ENCODE results near the gene CPN2.

Gene CPN2

DNA sequence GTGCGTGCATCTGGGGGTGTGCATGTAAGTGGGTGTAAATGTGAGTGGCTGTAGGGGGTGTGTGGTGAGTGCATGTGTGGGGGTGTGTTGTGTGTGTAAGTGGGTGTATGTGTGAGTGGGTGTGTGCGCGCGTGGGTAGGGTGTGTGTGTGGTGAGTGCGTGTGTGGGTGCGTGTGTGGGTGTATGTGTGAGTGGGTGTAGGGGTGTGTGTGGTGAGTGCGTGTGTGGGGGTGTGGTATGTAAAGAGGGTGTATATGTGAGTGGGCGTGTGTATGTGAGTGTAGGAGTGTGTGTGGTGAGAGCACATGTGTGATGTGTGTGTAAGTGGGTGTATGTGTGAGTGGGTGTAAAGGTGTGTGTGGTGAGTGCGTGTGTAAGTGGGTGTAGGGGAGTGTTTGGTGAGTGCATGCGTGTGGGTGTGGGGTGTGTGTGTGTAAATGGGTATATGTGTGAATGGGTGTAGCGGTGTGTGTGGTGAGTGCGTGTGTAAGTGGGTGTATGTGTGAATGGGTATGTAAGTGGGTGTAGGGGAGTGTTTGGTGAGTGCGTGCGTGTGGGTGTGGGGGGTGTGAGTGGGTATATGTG lies 916 bp upstream of the CPN2 start:
- no peak for DNase-seq

DNA sequence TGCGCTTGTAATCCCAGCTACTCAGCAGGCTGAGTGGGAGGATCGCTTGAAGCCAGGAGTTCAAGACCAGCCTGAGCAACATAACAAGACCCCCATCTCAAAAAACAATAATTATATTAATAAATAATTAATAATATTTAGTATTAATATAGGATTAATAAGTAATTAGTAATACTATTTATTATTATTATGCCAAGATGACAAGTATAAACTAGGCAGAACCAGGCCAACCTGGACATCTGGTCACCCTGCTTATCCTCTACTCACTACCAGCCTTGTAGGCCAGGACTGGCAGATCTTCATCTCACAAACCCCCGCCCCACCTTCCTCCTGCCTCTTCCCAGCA lies 429 bp downstream of the CPN2 start:
- DNase-seq: no peak

DNA sequence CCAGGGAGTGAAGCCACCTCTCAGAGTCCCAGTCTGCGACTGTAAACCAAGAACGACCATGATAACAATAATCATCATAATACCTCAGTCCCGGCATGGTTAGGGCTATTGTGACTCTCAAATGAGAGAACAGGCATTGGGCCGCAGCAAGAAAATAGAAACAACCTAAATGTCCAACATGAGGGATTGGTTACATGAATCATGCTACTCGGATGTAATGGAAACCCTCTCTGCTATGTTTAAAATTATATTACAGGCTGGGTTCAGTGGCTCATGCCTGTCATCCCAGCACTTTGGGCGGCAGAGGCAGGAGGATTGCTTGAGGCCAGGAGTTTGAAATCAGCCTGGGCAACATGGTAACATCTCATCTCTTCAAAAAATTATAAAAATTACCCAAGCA lies 2.8 kb downstream of the CPN2 start:
- DNase-seq: no peak

DNA sequence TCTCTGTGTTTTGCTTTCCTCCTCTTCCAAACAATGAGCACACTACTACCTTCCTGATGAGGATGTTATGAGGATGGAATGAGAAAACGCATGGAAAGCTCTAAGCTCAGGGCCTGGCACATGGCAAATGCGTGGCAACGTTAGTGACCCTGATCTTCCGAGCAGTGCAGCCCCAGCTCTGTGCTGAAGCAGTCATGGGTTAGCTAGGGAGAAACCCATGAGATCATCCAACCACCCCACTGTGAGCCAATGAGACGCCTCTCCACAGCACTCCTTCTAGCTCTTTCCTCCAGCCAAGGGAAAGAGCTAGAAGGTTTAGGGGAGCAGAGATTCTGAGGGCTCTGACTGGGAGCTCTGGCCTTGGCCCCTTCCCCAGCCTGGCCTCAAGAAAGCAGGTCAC lies 4.5 kb downstream of the CPN2 start:
- DNase-seq: no peak

DNA sequence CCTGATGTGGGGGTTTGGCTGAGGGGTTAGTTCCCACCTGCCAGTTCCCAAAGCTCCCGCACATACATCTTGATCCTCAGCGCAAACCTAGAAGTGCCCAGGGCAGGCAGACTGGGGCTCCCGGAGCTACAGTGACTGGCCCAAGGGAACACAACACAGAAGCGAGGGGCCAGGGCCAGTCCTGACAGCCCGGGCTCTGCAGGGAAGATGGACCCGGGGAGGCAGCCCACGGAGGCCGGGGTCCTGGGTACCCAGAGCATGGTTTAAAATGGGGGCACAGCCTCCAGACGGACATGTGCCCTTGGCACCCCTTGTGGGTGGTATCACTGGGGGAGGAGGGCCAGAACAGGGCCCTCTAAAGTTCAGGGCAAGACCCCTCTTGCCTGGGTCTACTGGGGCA lies 5.1 kb downstream of the CPN2 start:
- no peak for DNase-seq

DNA sequence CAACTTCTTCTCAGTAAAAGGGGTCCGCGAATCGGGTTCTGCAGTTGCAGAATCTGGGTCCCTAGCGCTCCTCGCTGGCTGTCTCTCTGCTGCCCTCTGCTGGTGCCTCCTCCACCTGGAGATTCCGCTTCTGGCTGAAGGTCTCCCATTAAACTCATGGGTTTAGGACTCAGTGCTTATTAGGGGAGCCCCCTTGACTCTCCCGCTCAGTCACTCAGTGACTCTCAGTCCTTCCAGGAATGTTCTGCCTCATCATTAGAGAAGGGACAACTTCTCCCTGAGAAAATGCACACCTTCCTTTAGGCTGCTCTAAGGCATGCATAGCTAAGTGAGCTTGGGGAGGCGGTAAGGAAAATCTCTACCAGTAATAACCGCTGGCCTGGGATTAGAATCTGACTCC lies 7.1 kb downstream of the CPN2 start:
- DNase-seq: no peak

DNA sequence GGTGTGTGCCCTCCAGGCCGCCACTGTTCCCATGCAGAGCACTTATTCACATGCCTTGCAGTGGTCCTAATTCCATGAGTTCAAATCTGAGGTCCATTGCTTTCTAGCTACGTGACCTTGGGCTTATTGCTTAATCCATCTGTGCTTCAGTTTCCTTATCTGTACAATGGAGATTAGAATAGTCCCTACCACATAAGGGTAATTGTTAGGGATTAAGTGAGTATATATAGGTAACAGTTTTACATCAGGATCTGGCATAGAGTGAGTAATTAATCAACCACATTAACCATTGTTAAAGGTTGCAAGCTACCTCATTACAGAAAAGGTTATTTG lies 7.6 kb downstream of the CPN2 start:
- no peak for DNase-seq

DNA sequence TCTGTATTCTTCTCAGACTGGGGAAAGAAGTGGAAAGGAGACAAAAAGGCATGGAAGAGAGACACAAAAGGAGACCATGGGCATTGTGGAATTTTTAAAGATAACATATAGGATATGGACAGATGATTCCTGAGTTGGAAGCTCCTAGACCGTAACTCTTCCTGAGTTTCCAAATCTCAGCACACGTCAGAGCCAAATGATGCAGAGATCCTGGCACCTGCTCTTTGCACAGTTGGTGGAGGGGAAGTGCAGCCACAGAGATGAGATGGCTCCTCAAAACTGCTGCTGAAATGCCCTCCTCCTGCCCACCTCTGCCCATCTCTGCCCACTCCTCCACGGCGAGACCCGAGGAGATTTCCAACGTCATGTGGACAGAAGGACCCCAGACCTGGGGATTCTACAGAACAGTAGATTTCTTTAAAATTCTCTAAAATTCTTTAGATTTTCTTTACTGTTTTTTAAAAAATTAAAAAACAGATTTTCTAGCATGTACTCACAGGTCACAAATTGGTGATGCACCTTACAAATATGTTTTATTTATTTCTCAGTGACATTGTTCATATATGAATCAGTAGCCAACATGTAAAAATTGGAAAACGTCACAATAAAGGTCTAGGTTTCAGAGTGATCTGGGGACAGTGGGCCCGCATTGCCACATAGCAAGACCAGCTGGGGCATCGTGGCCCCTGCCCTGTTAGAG lies 8.1 kb downstream of the CPN2 start:
- DNase-seq: no peak

DNA sequence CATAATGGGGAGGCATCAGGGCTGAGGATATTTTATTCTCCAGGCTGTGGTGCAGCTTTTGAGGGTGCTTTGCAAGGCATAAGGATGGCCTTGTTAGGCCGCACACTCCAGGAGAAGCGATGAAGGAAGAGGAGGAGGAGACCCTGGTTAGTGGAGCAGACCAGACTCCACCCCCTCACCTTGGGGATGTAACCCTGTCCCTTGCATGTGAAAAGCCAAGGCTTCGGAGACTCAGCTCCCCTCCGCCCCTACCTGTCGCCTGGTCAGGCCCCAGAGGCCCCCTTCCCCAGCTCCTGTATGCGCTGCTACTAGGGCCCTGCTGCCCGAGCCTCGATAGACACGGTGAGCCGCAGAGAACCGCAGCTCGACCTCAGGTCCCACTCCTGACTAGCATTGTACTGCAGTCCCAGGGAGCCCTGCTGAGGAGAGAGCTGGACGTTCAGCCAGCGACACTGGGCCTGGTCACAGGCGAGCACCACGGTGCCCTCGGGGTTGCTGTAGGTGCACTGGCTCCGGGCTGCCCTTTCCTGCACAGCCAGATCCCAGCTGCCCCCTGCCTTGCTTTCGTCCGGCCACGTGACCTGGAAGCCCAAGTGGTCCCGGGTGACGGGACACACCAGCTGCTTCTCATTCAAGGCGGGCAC lies 10.2 kb downstream of the CPN2 start:
- no peak for DNase-seq

DNA sequence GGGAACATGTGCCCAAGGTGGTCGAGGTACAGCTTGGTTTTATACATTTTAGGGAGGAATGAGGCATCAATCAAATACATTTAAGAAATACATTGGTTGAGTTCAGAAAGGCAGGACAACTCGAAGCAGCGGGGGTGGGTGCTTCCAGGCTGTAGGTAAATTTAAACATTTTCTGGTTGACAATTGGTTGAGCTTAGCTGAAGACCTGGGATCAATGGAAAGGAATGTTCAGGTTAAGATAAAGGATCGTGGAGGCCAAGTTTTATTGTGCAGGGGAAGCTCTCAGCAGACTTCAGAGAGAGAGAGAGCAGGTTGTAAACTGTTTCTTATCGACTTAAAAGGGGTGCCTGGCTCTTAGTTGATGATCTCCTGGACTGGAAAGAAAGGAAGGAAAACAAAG lies 11.3 kb downstream of the CPN2 start:
- DNase-seq: no peak

DNA sequence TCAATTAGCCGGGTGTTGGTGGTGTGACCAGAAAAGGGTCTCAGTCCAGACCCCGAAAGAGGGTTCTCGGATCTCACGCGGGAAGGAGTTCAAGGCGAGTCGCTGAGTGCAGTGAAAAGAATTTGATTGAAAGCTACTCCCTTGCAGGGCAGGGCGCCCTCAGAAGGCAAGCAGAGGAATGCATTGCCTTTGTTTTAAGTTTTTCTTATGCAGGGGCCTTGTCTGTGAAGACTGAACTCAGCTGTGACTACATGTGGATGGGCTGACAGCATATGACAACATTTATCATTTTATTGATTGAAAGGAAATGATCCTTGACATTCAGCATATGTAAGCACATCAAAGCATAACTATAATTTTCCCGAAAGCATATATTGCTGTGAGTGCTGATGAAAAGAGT lies 11.8 kb downstream of the CPN2 start:
- no peak for DNase-seq

DNA sequence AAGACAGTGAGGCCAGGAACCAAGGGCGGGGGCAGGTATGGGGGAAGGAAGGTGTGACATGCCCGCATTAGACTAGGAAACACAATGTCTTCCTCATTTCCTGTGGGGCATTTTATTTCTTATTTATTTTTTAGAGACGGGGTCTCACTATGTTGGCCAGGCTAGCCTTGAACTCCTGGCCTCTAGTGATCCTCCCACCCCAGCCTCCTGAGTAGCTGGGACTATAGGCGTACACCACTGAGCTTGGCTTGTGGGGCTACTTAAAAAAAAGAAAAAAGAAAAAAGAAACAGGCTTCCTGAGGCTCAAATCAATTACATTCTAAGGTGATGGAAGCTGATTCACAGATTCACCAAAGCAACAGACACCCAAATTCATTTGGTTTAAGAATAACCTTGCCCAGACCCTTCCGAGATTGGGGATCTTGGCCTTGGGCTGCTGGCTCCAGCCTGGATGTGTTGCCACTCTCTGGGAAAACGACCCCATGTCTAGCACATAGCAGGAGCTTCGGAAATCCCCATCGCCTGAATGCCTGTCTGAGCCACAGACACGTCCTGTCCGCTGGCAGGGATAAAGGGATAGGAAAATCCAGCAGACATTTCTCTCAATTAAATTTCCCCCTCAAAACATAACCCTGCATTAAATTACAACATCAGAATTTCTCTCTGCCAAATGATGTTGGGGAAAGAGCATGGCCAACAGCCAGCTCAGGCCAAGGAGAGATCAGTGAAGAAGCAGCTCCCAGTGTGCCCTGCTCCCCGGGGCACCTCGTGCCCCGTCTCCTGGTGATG lies 13.0 kb downstream of the CPN2 start:
- no peak for DNase-seq

DNA sequence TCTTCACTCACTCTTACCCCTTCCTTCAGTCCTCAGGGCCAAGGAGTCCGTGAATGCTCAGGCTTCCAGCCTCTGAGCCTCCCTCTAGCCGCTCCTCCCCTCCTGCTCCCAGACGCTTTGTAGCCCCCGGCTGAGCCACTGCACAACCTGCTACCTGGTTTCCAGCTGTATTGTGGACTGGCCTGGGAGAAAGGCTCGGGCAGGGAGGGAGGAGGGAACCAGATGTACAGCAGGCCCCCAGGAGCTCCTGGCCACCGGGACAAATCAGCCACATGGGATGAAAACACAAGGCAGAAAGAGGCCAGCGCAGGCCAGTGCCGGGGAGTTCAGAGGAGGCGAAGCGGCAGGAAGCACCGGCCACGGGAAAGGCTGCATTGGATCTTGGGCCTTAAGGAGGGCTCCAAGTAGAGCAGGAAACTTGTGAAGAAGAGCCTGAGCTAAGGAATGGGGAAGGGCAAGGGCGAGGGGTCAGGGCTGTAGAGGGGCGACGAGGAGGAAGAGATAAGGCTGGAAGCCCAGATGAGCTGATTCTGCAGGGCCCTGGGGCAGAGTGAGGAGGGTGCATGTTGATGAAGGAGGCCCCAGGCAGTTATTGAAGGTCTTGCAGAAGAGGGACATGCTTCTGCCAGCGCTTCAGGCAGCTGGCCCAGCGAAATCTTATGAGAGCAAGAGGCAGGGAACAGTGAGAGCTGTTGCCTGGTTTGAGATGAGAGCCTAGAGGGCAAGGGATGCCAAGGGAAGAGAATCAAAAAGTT lies 14.3 kb downstream of the CPN2 start:
- no peak for DNase-seq

DNA sequence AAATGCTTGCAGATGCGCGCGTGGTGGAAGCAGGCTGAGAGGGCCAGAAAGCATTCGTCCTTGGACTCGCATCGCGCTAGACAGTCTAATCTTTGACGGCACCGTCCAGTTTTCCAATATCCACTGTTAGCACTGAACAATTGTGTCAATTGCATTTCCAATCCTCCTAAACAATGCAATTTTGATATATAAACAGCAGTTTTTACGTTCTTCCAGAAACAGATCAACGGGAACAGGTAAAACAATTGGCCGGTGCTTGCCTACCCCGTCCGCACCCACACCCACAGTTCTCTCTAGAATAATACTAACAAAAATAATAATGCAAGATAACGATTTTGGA lies 17.2 kb downstream of the CPN2 start:
- DNase-seq: no peak

DNA sequence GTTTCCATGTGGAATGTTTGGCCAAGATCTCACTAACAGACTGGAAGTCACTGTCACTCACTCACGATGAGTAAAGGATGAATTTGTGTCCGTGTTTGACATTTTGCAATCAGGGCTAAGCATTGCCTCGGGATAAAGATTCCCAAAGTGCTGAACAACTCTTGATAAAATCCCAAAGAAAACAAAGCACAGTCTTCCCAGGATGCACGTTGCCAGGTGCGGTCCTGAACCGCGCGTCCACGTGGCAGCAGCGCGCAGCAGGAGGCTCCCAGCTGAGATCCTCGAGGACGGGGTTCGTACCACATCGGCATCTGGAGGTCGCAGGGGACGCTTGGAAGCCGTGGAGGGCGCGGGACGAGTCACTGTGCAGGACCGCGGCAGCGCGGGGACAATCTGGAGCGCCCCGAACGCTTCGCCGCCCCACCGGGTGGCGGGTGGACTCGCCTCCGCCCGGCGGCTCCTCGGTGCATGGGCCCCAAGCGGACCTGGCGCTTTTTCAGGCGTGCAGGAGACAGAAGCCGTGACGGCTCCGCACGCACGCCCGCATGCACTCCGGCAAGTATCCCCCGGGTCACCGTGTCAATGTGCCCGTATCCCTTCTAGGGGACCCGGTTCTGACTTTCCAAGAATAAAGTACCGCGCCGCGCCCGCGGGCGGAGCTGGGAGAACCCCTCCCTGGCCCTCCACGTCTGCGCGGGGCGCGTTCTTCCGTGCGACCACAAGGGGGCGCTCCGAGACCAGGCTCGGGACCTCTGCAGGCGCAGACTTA lies 17.7 kb downstream of the CPN2 start:
- no peak for DNase-seq

DNA sequence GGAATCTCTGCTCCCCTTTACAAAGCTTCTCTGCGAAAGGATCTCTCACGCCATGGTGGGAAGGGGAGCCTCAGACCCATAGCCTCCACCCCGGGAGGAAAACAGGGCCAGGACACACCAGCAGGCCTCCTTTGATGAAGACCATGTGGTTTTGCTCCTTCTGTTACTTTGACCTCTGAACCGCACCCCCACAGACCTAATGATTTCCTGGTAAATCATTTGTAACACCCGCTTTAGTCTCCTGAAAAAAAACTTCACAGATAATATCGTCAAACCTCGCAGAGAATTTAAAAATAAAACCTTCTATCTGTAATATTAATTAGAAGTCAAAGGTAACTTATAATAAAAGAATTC lies 18.3 kb downstream of the CPN2 start:
- no peak for DNase-seq

DNA sequence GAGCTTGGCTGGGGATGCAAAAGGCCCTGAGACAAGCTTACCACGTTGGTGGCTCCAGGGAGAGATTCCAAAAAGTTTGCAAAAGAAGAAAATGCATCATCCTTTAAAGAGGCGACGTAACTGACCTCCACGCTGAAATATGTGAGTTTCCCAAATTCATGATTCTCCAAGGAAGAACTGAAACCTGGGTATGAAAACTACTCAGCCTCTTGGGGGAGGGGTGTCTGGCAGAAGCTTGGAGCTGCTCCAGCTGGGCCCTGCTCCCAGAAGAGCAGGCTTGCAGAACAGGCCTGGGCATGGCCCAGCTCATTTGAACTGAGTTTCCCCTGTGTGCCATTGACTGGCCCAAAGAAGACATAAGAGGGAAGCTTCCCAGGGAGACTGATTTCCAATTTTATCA lies 20.5 kb downstream of the CPN2 start:
- no peak for DNase-seq

DNA sequence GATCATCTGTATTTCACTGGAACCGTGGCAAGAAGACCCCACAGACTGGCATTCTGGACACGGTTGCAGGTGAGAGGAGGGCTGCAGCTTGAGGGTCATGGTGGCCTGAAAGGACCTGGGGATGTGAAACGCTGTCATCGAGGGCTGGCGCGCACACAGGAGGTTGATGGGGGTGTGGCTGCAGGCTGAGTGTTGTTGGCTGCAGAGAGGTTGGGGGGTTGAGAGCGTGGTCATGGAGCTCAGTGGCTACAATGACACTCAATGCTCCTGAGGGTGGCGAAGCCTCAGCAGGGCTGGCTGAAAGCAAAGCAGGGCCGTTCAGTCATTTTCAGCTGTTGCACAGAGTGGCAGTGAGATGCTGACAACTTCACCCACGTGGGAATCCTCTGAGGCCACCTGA lies 21.0 kb downstream of the CPN2 start:
- no peak for DNase-seq

DNA sequence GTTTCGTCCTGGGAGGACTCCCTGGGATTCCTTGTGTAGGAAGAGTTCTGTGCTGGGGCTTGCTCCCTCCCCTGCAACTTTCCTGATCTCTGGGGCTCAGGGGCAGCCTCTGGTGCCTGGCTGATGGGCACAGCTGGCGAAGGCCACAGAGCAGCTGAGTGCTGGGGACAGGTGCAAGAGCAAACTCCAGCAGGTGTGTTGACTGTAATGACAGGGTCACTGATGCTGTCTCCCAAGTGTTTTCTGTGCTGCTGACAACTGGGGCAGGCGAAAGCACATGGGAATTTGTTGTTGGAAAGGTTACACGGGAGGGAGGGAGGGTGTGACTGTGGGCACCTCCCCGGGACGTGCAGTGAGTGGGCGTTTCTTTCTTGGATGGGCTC lies 21.6 kb downstream of the CPN2 start:
- no peak for DNase-seq

DNA sequence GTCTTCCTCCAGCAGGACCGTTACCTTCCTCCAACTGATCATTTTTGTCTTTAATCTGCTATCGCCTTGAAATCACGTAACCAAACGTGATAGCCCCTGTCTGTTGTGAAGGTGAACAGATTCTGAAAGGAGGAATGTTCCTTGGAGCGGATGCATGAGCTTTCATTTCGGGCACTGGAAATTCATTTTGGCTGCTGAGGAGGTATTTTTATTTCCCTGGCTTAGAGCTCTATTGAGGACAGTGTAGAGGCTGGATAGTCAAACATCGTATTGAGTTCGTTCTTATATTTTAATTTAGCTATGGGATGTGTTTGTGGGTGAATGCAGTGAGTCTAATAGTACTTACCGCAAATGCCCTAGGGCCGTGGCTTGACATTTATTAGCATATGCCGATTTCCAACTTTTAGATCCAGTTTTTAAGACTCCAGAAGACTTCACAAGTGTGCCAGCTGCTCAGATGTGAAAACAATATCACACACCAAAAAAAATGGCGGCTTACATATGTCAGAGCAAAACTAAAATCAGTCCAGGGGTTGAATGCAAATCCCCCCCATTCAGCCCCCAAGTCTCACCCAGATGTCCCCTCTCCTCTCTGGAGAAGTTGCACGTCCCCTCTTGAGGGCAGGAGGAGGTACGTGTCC lies 22.1 kb downstream of the CPN2 start:
- no peak for DNase-seq

DNA sequence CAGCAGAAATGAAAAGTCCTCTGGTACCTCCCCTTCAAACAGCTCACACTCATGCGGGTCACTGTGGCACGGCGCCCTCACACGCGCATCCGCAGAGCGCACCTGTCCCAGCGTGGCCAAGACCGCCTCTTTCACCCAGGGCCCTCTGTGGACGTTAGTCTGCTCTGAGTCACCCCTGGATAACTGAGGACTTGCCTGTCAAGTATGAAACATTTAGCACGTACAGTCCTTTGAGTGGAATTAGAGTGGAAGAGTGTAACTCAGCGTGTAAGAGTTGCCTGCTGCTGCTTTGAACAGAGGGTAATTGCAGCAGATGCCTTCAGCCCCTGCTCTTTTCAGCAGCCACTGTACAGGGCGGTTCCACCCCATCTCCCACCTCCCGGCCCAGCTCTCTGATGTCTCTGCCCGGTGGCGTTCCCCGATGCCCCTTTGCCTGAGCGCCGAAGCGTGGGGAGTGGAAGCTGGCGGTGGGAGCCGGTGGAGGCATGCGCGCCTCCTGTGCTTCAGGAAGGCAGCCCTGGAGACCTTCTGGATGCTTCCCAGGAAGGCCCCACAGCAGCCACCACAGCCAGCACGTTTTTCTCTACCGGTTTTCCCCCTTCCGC lies 23.0 kb downstream of the CPN2 start:
- DNase-seq: no peak
